Activated T-helper 2 cell treated with anti-CD3 and anti-CD28 coated beads, Interferon-gamma antibody, Interleukin-2, Interleukin-4, amounts not matched to agents 10 μg/mL and 5 μg/mL and 100 μg/mL, durations not matched to agents 14 hours and 24 hours and 36 hours (primary cell): ENCODE results near the gene ACSBG1. TPM values are rescaled to one million over a fixed set of nuclear protein-coding genes. Genes with fewer than 3 reads are reported as not detected.
"Not testable (repeated sequence)": the region's sequence is repeated elsewhere in the genome, so short reads cannot be mapped to it uniquely, and the experiment has no call there.

Source experiments
- DNase-seq: peaks from one replicate; pipeline ENCODE4 v3.0.0; 2021; ENCODE audit warnings: low spot score
- H3K27ac Mint-ChIP-seq: one replicate; pipeline ENCODE4 v1.8.0; 2021; ENCODE audit warnings: mixed read lengths
- H3K27me3 Mint-ChIP-seq: one replicate; pipeline ENCODE4 v1.8.0; 2021; ENCODE audit warnings: low read depth, mixed read lengths
- H3K36me3 Mint-ChIP-seq: one replicate; pipeline ENCODE4 v1.8.0; 2021; ENCODE audit warnings: low read depth, mixed read lengths
- H3K4me1 Mint-ChIP-seq: one replicate; pipeline ENCODE4 v1.8.0; 2021; ENCODE audit warnings: low read depth, mixed read lengths
- H3K4me3 Mint-ChIP-seq: one replicate; pipeline ENCODE4 v1.8.0; 2021; ENCODE audit warnings: low read depth, mild to moderate bottlenecking, moderate library complexity, mixed read lengths
- H3K9me3 Mint-ChIP-seq: one replicate; pipeline ENCODE4 v1.8.0; 2021; ENCODE audit warnings: mixed read lengths
- intact Hi-C: fragments of 100-400 bp; cut with micrococcal nuclease; formaldehyde crosslinking; loops from one replicate; pipeline ENCODE4 v1.15.1; 2023
- total RNA-seq: library from RNA; stranded (reverse); gene quantifications from 2 replicates; pipeline ENCODE4 v1.2.3, GENCODE V29; 2022

ACSBG1 gene
- total RNA-seq, 1 donor from 2014 or later: 0.96 TPM

DNA sequence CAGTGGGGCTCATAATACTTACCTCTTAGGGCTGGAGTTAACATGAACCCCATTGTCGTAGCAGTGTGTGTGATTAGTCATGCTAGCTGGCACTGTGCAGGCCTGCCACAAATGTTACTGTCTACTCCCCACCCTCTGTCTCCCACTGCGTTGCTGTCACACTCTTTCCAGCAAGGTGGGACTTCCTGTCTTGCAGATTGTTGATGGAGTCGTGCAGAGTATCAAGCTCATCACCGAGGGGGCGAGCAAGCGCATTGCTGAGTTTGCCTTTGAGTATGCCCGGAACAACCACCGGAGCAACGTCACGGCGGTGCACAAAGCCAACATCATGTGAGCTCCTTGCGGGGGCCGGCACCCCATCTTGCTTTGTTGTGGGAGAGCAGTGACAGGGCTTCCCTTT lies 72.3 kb downstream of the ACSBG1 start:
- DNase-seq: no peak
- Mint-ChIP-seq H3K9me3 (no peaks in the 10 kb centered on the region), H3K27me3 (no peaks in the 10 kb centered on the region), H3K27ac (no peak overlapping the region), H3K36me3 (peaks cover 75% of the 10 kb centered on the region), H3K4me3 (no peak overlapping the region), H3K4me1 (peaks cover 8% of the 10 kb centered on the region)
- intact Hi-C loops: no loop called here

DNA sequence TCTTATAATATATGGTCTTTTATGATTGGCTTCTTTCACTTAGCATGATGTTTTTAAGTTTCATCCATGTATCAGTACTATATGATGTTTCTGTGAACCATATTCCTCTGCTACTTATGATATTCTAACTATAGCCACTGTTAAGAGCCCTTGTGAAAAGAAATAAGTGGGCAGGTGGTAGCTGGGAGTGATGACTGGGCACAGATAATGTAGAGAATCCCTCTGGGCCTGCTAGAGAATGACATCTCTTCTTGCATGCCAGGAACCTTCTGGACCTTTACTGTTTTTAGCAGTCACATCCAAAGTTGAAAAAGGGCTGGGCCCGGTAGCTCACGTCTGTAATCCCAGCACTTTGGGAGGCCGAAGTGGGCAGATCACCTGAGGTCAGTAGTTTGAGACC lies 75.0 kb downstream of the ACSBG1 start:
- no peaks in the 10 kb centered on the region for H3K9me3 Mint-ChIP-seq
- H3K27ac Mint-ChIP-seq: no peak overlapping the region
- no peak for DNase-seq
- H3K27me3 Mint-ChIP-seq: no peaks in the 10 kb centered on the region
- no peak overlapping the region for H3K4me3 Mint-ChIP-seq
- peaks cover 64% of the 10 kb centered on the region for H3K36me3 Mint-ChIP-seq
- intact Hi-C loops: loop anchor here (10.0 kb wide), 1 partner anchor 275 kb away; the partner anchor contains the start of gene IREB2
- no peaks in the 10 kb centered on the region for H3K4me1 Mint-ChIP-seq

GRCh38 chr15:78157203-78157602 lies 77.2 kb downstream of the ACSBG1 start:
- no peak for DNase-seq
- Mint-ChIP-seq H3K36me3 (peaks cover 59% of the 10 kb centered on the region), H3K27me3 (no peaks in the 10 kb centered on the region), H3K4me1 (peaks cover 8% of the 10 kb centered on the region), H3K4me3 (no peak overlapping the region), H3K27ac (no peak overlapping the region), H3K9me3 (no peaks in the 10 kb centered on the region)
- intact Hi-C loops: loop anchor here (10.0 kb wide), 1 partner anchor 278 kb away; the partner anchor contains the start of gene IREB2

DNA sequence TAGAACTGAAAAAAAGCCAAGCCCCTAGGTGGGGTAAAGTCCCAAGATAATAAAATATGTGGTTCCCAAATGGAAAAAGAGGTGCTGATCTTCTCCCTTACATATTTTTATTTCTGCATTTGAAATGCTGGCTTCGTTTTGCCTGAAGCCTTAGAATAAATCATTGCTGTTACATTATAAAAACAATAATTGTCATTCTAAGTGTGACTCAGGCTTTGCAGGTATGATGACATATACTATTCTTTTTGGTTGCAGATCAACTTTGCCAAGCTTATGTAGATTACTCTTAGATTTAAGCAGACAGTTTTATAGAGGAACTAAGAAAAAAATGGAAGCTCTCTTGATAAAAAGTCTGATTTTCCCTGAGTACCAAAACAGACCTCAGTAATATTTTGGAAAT lies 77.7 kb downstream of the ACSBG1 start:
- H3K36me3 Mint-ChIP-seq: peaks cover 53% of the 10 kb centered on the region
- H3K27ac Mint-ChIP-seq: no peak overlapping the region
- no peaks in the 10 kb centered on the region for H3K27me3 Mint-ChIP-seq
- intact Hi-C loops: loop anchor here (10.0 kb wide), 1 partner anchor 278 kb away; the partner anchor contains the start of gene IREB2
- no peak for DNase-seq
- no peaks in the 10 kb centered on the region for H3K9me3 Mint-ChIP-seq
- no peak overlapping the region for H3K4me3 Mint-ChIP-seq
- H3K4me1 Mint-ChIP-seq: peaks cover 8% of the 10 kb centered on the region

- intact Hi-C loops: loop anchor here (10.0 kb wide), 1 partner anchor 279 kb away; the partner anchor contains the start of gene IREB2
- no peak for DNase-seq
- Mint-ChIP-seq H3K9me3 (no peaks in the 10 kb centered on the region), H3K27ac (no peak overlapping the region), H3K27me3 (no peaks in the 10 kb centered on the region), H3K4me3 (no peak overlapping the region), H3K36me3 (peaks cover 52% of the 10 kb centered on the region), H3K4me1 (peaks cover 14% of the 10 kb centered on the region)
These were observed 78.9 kb downstream of the ACSBG1 start for GRCh38 chr15:78155355-78155939.

GRCh38 chr15:78154955-78155354 lies 79.4 kb downstream of the ACSBG1 start:
- Mint-ChIP-seq H3K36me3 (peaks cover 50% of the 10 kb centered on the region), H3K4me3 (no peak overlapping the region), H3K9me3 (no peaks in the 10 kb centered on the region), H3K27ac (no peak overlapping the region), H3K4me1 (peaks cover 19% of the 10 kb centered on the region), H3K27me3 (no peaks in the 10 kb centered on the region)
- DNase-seq: no peak
- intact Hi-C loops: loop anchor here (10.0 kb wide), 1 partner anchor 280 kb away; the partner anchor contains the start of gene IREB2

GRCh38 chr15:78151075-78151474 lies 83.3 kb downstream of the ACSBG1 start:
- H3K9me3 Mint-ChIP-seq, H3K27me3 Mint-ChIP-seq, DNase-seq: not testable (repeated sequence)
- Mint-ChIP-seq H3K36me3 (peaks cover 25% of the 10 kb centered on the region), H3K27ac (peak overlapping the region; percentile 7), H3K4me1 (peaks cover 39% of the 10 kb centered on the region), H3K4me3 (peak overlapping the region; percentile 93)
- intact Hi-C loops: loop anchor here (10.0 kb wide), 1 partner anchor 284 kb away; the partner anchor contains the start of gene IREB2

- H3K4me1 Mint-ChIP-seq: peaks cover 39% of the 10 kb centered on the region
- H3K36me3 Mint-ChIP-seq: peaks cover 20% of the 10 kb centered on the region
- DNase-seq: no peak
- H3K27ac Mint-ChIP-seq: peak overlapping the region; percentile 81
- H3K27me3 Mint-ChIP-seq: no peaks in the 10 kb centered on the region
- no peaks in the 10 kb centered on the region for H3K9me3 Mint-ChIP-seq
- intact Hi-C loops: loop anchor here (1.0 to 10.0 kb wide), 3 partner anchors 19 to 285 kb away; partner anchors contain the start of genes CIB2 and IREB2
- peak overlapping the region; percentile 93 for H3K4me3 Mint-ChIP-seq
These were observed 84.3 kb downstream of the ACSBG1 start for GRCh38 chr15:78149805-78150751.

GRCh38 chr15:78149068-78149804 lies 85.1 kb downstream of the ACSBG1 start, which contains the start of gene IDH3A:
Gene IDH3A, plus strand, starts transcription at chr15:78149362. Its CDS starts 42 bp downstream, at chr15:78149404.
- DNase-seq: peak; percentile 98
- intact Hi-C loops: loop anchor here (1.0 to 2.0 kb wide), 2 partner anchors 18 to 36 kb away; partner anchors contain the start of gene CIB2
- Mint-ChIP-seq H3K27me3 (no peaks in the 10 kb centered on the region), H3K4me1 (peaks cover 39% of the 10 kb centered on the region), H3K36me3 (peaks cover 20% of the 10 kb centered on the region), H3K27ac (peak within 1 kb of the TSS; percentile 84), H3K4me3 (peak within 1 kb of the TSS; percentile 93), H3K9me3 (no peaks in the 10 kb centered on the region)

DNA sequence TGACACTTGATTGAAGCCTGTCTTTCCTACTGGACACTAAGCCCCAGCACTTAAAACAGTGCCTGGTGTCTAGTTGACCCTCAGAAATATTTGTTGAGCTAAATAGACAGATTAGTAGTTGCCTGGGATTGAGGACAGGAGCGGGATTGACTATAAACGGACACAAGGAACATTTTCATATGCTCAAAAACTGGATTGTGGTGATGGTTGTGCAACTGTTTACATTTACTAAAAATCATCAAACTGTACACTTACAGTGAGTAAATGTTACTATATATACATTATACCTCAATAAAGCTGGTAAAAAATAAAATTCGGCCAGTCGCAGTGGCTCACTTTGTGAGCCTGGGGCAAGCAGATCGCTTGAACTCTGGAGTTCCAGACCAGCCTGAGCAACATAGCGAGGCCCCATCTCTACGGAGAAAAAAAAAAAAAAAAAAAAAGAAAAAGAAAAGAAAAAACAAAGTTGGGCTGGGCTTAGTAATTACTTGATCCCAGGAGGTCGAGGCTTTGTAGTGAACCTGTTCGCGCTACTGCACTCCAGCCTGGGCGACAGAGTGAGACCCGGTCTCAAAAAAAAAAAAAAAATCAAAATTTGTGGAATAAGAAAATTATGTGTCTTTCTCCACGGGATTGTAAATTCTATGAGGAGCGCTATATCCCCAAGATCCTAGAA lies 85.8 kb downstream of the ACSBG1 start:
- DNase-seq: no peak
- Mint-ChIP-seq H3K4me3 (peak overlapping the region; percentile 93), H3K36me3 (peaks cover 20% of the 10 kb centered on the region), H3K27ac (peak overlapping the region; percentile 84), H3K27me3 (no peaks in the 10 kb centered on the region), H3K4me1 (peaks cover 39% of the 10 kb centered on the region), H3K9me3 (no peaks in the 10 kb centered on the region)
- intact Hi-C loops: loop anchor here (1.0 to 2.0 kb wide), 2 partner anchors 17 to 36 kb away; partner anchors contain the start of gene CIB2

DNA sequence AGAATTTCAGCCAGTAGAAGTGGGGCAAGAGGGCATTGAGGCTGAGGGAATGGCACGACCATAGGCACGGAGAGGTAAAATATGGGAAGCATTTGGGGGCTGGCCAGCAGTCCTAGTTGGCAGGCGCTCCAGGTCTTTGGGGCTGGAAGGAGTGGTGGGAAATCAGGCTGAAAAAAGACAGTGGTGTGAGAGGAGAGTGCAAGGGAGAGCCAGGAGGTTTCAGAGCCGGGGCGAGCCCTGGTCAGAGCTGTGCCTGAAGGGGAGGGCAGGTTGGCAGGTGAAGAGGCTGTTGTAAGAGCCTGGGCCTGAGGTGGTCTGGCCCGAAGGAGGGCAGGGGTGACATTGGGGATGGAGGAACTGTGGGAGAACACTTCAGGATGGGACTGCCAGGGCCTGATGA lies 86.8 kb downstream of the ACSBG1 start:
- Mint-ChIP-seq H3K36me3 (peaks cover 11% of the 10 kb centered on the region), H3K4me3 (peak overlapping the region; percentile 61), H3K9me3 (no peaks in the 10 kb centered on the region), H3K4me1 (peaks cover 31% of the 10 kb centered on the region), H3K27me3 (no peaks in the 10 kb centered on the region), H3K27ac (no peak overlapping the region)
- intact Hi-C loops: no loop called here
- DNase-seq: no peak
